ENCODE measurements around the gene MXD3. TPM values are rescaled to one million over a fixed set of nuclear protein-coding genes. Genes with fewer than 3 reads are reported as not detected.

Gene MXD3
- total RNA-seq, 1 donor from 2014 or later, result 18.4 TPM

DNA sequence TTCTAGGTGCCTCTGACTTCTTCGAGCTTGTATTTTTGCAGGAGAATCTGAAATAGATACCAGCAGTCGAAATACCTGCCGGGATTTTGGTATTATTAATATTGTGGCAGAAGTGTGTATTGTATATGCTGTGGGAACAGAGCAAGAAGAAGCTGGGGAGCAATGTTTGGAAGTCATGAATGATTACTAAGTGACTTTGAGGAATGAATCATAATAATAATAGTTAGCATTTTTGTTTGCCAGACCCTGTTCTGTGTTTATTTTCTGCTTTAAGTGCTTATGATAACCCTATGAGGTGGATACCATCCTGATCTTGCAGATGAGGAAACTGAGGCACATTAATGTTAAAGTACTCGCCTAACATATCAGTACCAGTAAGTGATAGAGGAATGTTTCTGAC, 40.6 kb downstream of the MXD3 start:
- TF ChIP-seq CTCF (IDR thresholded peaks at IDR 0.05; ENCODE audit: unreplicated experiment), result no peak
- Mint-ChIP-seq H3K27me3 (ENCODE audit: low read depth) (no peaks in the 10 kb centered on the region), H3K36me3 (peaks cover 30% of the 10 kb centered on the region), H3K9me3 (no peaks in the 10 kb centered on the region), H3K4me3 (no peak overlapping the region), H3K4me1 (no peaks in the 10 kb centered on the region), H3K27ac (no peak overlapping the region)
- no peak for DNase-seq (ENCODE audit: low spot score in 2 of 2, unreplicated experiment in 2 of 2)

DNA sequence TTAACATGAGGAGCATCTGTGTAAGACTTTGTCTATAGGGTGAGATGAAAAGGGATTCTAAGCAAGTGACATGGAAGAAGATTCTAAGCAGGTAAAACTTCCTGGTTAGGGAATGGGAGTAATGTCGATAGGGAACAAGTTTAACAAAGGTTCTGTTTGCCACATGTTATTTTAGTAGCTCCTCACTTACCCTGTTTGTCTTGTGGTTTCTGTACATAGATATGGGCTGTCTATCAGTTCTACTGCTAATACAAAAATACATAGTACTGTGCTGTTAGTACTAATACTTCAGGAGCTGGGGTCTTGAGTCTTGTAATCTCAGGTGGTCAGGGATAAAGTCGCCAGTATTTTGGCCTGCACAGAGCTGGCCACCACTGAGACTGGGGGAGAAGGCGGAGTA, 41.0 kb downstream of the MXD3 start:
- Mint-ChIP-seq H3K4me1 (no peaks in the 10 kb centered on the region), H3K36me3 (peaks cover 35% of the 10 kb centered on the region), H3K27me3 (ENCODE audit: low read depth) (no peaks in the 10 kb centered on the region), H3K27ac (peak overlapping the region; percentile 6), H3K9me3 (no peaks in the 10 kb centered on the region), H3K4me3 (no peak overlapping the region)
- DNase-seq (ENCODE audit: low spot score in 2 of 2, unreplicated experiment in 2 of 2), result no peak
- no peak for TF ChIP-seq CTCF (IDR thresholded peaks at IDR 0.05; ENCODE audit: unreplicated experiment)

GRCh38 chr5:177269976-177270375, 41.7 kb downstream of the MXD3 start:
- Mint-ChIP-seq H3K27ac (no peak overlapping the region), H3K4me1 (no peaks in the 10 kb centered on the region), H3K9me3 (no peaks in the 10 kb centered on the region), H3K36me3 (peaks cover 37% of the 10 kb centered on the region), H3K27me3 (ENCODE audit: low read depth) (no peaks in the 10 kb centered on the region), H3K4me3 (no peak overlapping the region)
- no peak for DNase-seq (ENCODE audit: low spot score in 2 of 2, unreplicated experiment in 2 of 2)
- TF ChIP-seq CTCF (IDR thresholded peaks at IDR 0.05; ENCODE audit: unreplicated experiment), result no peak

- peaks cover 38% of the 10 kb centered on the region for H3K36me3 Mint-ChIP-seq
- no peaks in the 10 kb centered on the region for H3K9me3 Mint-ChIP-seq
- H3K4me1 Mint-ChIP-seq, result no peaks in the 10 kb centered on the region
- peak overlapping the region; percentile 57 for H3K27ac Mint-ChIP-seq
- no peak for DNase-seq (ENCODE audit: low spot score in 2 of 2, unreplicated experiment in 2 of 2)
- no peak for TF ChIP-seq CTCF (IDR thresholded peaks at IDR 0.05; ENCODE audit: unreplicated experiment)
- H3K27me3 Mint-ChIP-seq (ENCODE audit: low read depth), result no peaks in the 10 kb centered on the region
- no peak overlapping the region for H3K4me3 Mint-ChIP-seq
These were observed 42.3 kb downstream of the MXD3 start for GRCh38 chr5:177269232-177269895.

DNA sequence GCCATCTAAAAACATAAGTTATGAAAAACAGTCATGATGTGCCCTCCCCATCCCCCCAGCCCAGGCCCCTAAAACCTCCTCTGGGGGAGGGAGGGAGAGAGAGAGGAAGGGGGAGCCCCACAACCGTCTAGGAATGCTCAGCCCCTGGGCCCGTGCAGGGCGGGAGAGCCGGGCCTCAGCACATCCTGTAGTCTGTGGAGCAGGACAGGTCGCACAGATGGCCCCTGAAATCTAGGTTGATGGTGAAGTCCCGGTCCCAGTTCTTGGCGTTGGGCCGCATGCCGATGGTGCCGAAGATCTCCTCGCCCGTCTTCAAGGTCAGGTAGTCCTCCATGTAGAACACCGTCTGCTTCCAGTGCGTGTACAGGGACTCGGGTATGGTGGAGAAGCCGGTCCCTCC, 46.3 kb downstream of the MXD3 start:
- H3K4me1 Mint-ChIP-seq, result no peaks in the 10 kb centered on the region
- H3K27me3 Mint-ChIP-seq (ENCODE audit: low read depth), result no peaks in the 10 kb centered on the region
- no peak overlapping the region for H3K27ac Mint-ChIP-seq
- H3K9me3 Mint-ChIP-seq, result no peaks in the 10 kb centered on the region
- no peak for TF ChIP-seq CTCF (IDR thresholded peaks at IDR 0.05; ENCODE audit: unreplicated experiment)
- DNase-seq (ENCODE audit: low spot score in 2 of 2, unreplicated experiment in 2 of 2), result no peak
- H3K36me3 Mint-ChIP-seq, result peaks cover 37% of the 10 kb centered on the region
- H3K4me3 Mint-ChIP-seq, result no peak overlapping the region

- Mint-ChIP-seq H3K36me3 (peaks cover 44% of the 10 kb centered on the region), H3K4me3 (no peak overlapping the region), H3K27ac (peak overlapping the region; percentile 25), H3K27me3 (ENCODE audit: low read depth) (no peaks in the 10 kb centered on the region), H3K4me1 (no peaks in the 10 kb centered on the region), H3K9me3 (no peaks in the 10 kb centered on the region)
- DNase-seq (ENCODE audit: low spot score in 2 of 2, unreplicated experiment in 2 of 2), result no peak
- no peak for TF ChIP-seq CTCF (IDR thresholded peaks at IDR 0.05; ENCODE audit: unreplicated experiment)
These were observed 47.5 kb downstream of the MXD3 start for GRCh38 chr5:177264178-177264577.

Measured in mesothelial cell of epicardium (in vitro differentiated cells).